PC-3 (cell line): ENCODE data around the gene CDC40. TPM values are rescaled to one million over a fixed set of nuclear protein-coding genes. Genes with fewer than 3 reads are reported as not detected.

Source experiments
- ATAC-seq: fragments of 200-7000 bp; cut with Tn5 transposase; 2 replicates; pipeline ENCODE4 v1.9.1; 2020; ENCODE audit warnings: mild to moderate bottlenecking, moderate library complexity
- BruUV-seq: library from RNA; stranded (reverse); fragments of 400-500 nt; replicated peaks from 2 replicates; lab custom pipeline; 2021; lab: Mats Ljungman, UMichigan
- CTCF ChIA-PET: fragments of 300-600 bp; sonication (Branson Sonifier 250); formaldehyde crosslinking; loops from one replicate; lab custom pipeline; 2022; ENCODE audit warnings: antibody characterized with exemption; lab: Charles Lee
- POLR2A ChIA-PET: fragments of 300-600 bp; sonication (Branson Sonifier 250); formaldehyde crosslinking; loops from one replicate; lab custom pipeline; 2022; ENCODE audit warnings: antibody characterized with exemption; ENCODE audit not compliant: unreplicated experiment; lab: Charles Lee
- DNase-seq: peaks from one replicate; pipeline ENCODE4 v3.0.0-alpha.2; 2015
- H2AFZ ChIP-seq: fragments of 300-600 bp; sonication (generic); 2 replicates; pipeline ENCODE4 v1.6.0; 2016; ENCODE audit warnings: antibody characterized with exemption, low read length
- H3F3A ChIP-seq: fragments of 300-600 bp; sonication (generic); one replicate; pipeline ENCODE4 v1.6.0; 2017; ENCODE audit warnings: antibody characterized with exemption, low read length, control low read depth, mild to moderate bottlenecking; ENCODE audit not compliant: unreplicated experiment
- H3K27ac ChIP-seq: fragments of 300-600 bp; sonication (generic); 2 replicates; pipeline ENCODE4 v1.5.1; 2016; ENCODE audit warnings: mild to moderate bottlenecking, low read length
- H3K27me3 ChIP-seq: fragments of 300-600 bp; sonication (generic); 2 replicates; pipeline ENCODE4 v1.6.1; 2016; ENCODE audit warnings: low read length, mixed read lengths
- H3K36me3 ChIP-seq: fragments of 300-600 bp; sonication (generic); 2 replicates; pipeline ENCODE4 v1.6.1; 2016; ENCODE audit warnings: low read depth, mixed run types, low read length, mixed read lengths
- H3K4me1 ChIP-seq: fragments of 300-600 bp; sonication (generic); 2 replicates; pipeline ENCODE4 v1.5.1; 2016; ENCODE audit warnings: low read length; ENCODE audit not compliant: insufficient read depth
- H3K4me2 ChIP-seq: fragments of 300-600 bp; sonication (generic); 2 replicates; pipeline ENCODE4 v1.6.0; 2016; ENCODE audit warnings: low read length
- H3K4me3 ChIP-seq: fragments of 300-600 bp; sonication (generic); 2 replicates; pipeline ENCODE4 v1.5.1; 2016; ENCODE audit warnings: mild to moderate bottlenecking, low read length, mixed read lengths
- H3K79me2 ChIP-seq: fragments of 300-600 bp; sonication (generic); 2 replicates; pipeline ENCODE4 v1.6.1; 2017; ENCODE audit warnings: low read length, mixed read lengths
- H3K9ac ChIP-seq: fragments of 300-600 bp; sonication (generic); 2 replicates; pipeline ENCODE4 v1.6.0; 2016; ENCODE audit warnings: mild to moderate bottlenecking, low read length
- H3K9me2 ChIP-seq: fragments of 300-600 bp; sonication (generic); replicated peaks from 2 replicates; pipeline ENCODE4 v1.6.1; 2016; ENCODE audit warnings: mixed run types, low read length, mixed read lengths
- H3K9me3 ChIP-seq: fragments of 300-600 bp; sonication (generic); 2 replicates; pipeline ENCODE4 v1.6.1; 2016; ENCODE audit warnings: low read length, mixed read lengths
- H4K20me1 ChIP-seq: fragments of 300-600 bp; sonication (generic); 2 replicates; pipeline ENCODE4 v1.6.1; 2016; ENCODE audit warnings: low read length, mixed read lengths
- CTCF ChIP-seq: fragments of 300-600 bp; sonication (generic); conservative IDR thresholded peaks from 2 replicates; pipeline ENCODE4 v1.5.1; 2017; ENCODE audit warnings: antibody characterized with exemption, low read depth, mild to moderate bottlenecking, low read length
- EZH2 ChIP-seq: fragments of 300-600 bp; sonication (generic); IDR thresholded peaks from one replicate; pipeline ENCODE4 v1.6.1; 2017; ENCODE audit warnings: antibody characterized with exemption, mild to moderate bottlenecking, low read length; ENCODE audit not compliant: unreplicated experiment
- EZH2phosphoT487 ChIP-seq: fragments of 300-600 bp; sonication (generic); IDR thresholded peaks from 2 replicates; pipeline ENCODE4 v1.6.1; 2018; ENCODE audit warnings: mild to moderate bottlenecking, antibody characterized with exemption, low read length, borderline replicate concordance
- intact Hi-C: fragments of 100-400 bp; cut with micrococcal nuclease; formaldehyde crosslinking; loops from 2 replicates; pipeline ENCODE4 v1.9.0; 2023
- total RNA-seq: library from RNA; depleted of rRNA; stranded (reverse); fragments of >200 nt; gene quantifications from 2 replicates; pipeline ENCODE4 v1.2.3, GENCODE V29; 2014

The CDC40 gene
- total RNA-seq, 1 experiment from 2014 or later: 8.9 TPM

- peaks cover 54% of the 10 kb centered on the region for H3K79me2 ChIP-seq
- H3K9me3 ChIP-seq: no peaks in the 10 kb centered on the region
- peak overlapping the region; percentile 72 for H3K4me3 ChIP-seq
- H3K4me1 ChIP-seq: peaks cover 33% of the 10 kb centered on the region
- ChIA-PET CTCF (interaction anchor here (0.6 kb wide), 1 partner anchor 831 kb away, joined by 5 read pairs; no protein-coding TSS in a partner anchor), POLR2A (interaction anchor here (0.6 kb wide), 1 partner anchor 43 kb away, joined by 16 read pairs; no protein-coding TSS in a partner anchor)
- H4K20me1 ChIP-seq: no peaks in the 10 kb centered on the region
- H3F3A ChIP-seq: no peaks in the 10 kb centered on the region
- TSS peak; percentile 40 for BruUV-seq
- TF ChIP-seq EZH2 (no peak), CTCF (peak; percentile 66)
- H3K4me2 ChIP-seq: peak overlapping the region; percentile 75
- H3K27me3 ChIP-seq: no peaks in the 10 kb centered on the region
- intact Hi-C loops: loop anchor here (1.0 kb wide), 1 partner anchor 211 kb away; no protein-coding TSS in a partner anchor
- peak overlapping the region; percentile 81 for H3K9ac ChIP-seq
- no peaks in the 10 kb centered on the region for H3K9me2 ChIP-seq
- H3K27ac ChIP-seq: no peak overlapping the region
- H2AFZ ChIP-seq: peak overlapping the region; percentile 82
- H3K36me3 ChIP-seq: no peaks in the 10 kb centered on the region
- ATAC-seq (peak; percentile 26), DNase-seq (peak; percentile 50)
Measured at GRCh38 chr6:110178626-110179405, 1.4 kb upstream of the CDC40 start.

GRCh38 chr6:110179406-110180227 is 610 bp upstream of the CDC40 start, which contains the start of gene WASF1:
WASF1 (minus strand) TSS chr6:110179670; CDS start chr6:110127601, 52,069 bp downstream.
- TF ChIP-seq CTCF (no peak), EZH2phosphoT487 (no peak), EZH2 (no peak)
- peak within 1 kb of the TSS; percentile 82 for H3K4me3 ChIP-seq
- no peaks in the 10 kb centered on the region for H3F3A ChIP-seq
- H3K36me3 ChIP-seq: no peaks in the 10 kb centered on the region
- no peaks in the 10 kb centered on the region for H3K27me3 ChIP-seq
- ChIA-PET CTCF (interaction anchor here (0.6 kb wide), 2 partner anchors 277 to 831 kb away, joined by 3 to 5 read pairs; no protein-coding TSS in a partner anchor), POLR2A (no interaction called here)
- peak within 1 kb of the TSS; percentile 87 for H3K4me2 ChIP-seq
- no peaks in the 10 kb centered on the region for H4K20me1 ChIP-seq
- no peaks in the 10 kb centered on the region for H3K9me2 ChIP-seq
- peaks cover 33% of the 10 kb centered on the region for H3K4me1 ChIP-seq
- BruUV-seq: no TSS peak
- ATAC-seq: peak; percentile 84
- H2AFZ ChIP-seq: peak within 1 kb of the TSS; percentile 97
- peak within 1 kb of the TSS; percentile 81 for H3K9ac ChIP-seq
- intact Hi-C loops: no loop called here
- no peaks in the 10 kb centered on the region for H3K9me3 ChIP-seq
- peak within 1 kb of the TSS; percentile 29 for H3K27ac ChIP-seq
- peaks cover 62% of the 10 kb centered on the region for H3K79me2 ChIP-seq
- DNase-seq: peak; percentile 96
